KMS-11 (cell line): ENCODE data around the gene DHRS1.

Experiments
- H2AFZ ChIP-seq: fragments of 200-600 bp; sonication (generic); 2 replicates; pipeline ENCODE4 v1.6.1; 2016; ENCODE audit warnings: antibody characterized with exemption, mixed run types, low read depth
- H3K27ac ChIP-seq: fragments of 200-600 bp; sonication (generic); 2 replicates; pipeline ENCODE4 v1.6.1; 2016; ENCODE audit warnings: mild to moderate bottlenecking, mixed run types
- H3K27me3 ChIP-seq: fragments of 200-600 bp; sonication (generic); 2 replicates; pipeline ENCODE4 v1.6.1; 2017; ENCODE audit warnings: mild to moderate bottlenecking, low read depth, mixed run types, moderate library complexity; ENCODE audit not compliant: insufficient read depth
- H3K36me3 ChIP-seq: fragments of 200-600 bp; sonication (generic); 2 replicates; pipeline ENCODE4 v1.6.1; 2017; ENCODE audit warnings: mild to moderate bottlenecking, mixed run types; ENCODE audit not compliant: insufficient read depth
- H3K4me1 ChIP-seq: fragments of 200-600 bp; sonication (generic); 2 replicates; pipeline ENCODE4 v1.6.1; 2016; ENCODE audit warnings: mild to moderate bottlenecking, low read depth, mixed run types; ENCODE audit not compliant: poor library complexity, severe bottlenecking
- H3K4me2 ChIP-seq: fragments of 200-600 bp; sonication (generic); 2 replicates; pipeline ENCODE4 v1.7.0; 2016; ENCODE audit warnings: mild to moderate bottlenecking, mixed run types
- H3K4me3 ChIP-seq: fragments of 200-600 bp; sonication (generic); IDR thresholded peaks from 2 replicates; pipeline ENCODE4 v1.6.1; 2017; ENCODE audit warnings: low read depth, low read length, mixed read lengths; ENCODE audit not compliant: insufficient read depth
- H3K79me2 ChIP-seq: fragments of 200-600 bp; sonication (generic); 2 replicates; pipeline ENCODE4 v1.6.1; 2016; ENCODE audit warnings: low read depth, mixed run types; ENCODE audit not compliant: insufficient read depth
- H3K9ac ChIP-seq: fragments of 200-600 bp; sonication (generic); 2 replicates; pipeline ENCODE4 v1.6.1; 2016; ENCODE audit warnings: mild to moderate bottlenecking, mixed run types
- H4K20me1 ChIP-seq: fragments of 200-600 bp; sonication (generic); 2 replicates; pipeline ENCODE4 v1.6.1; 2016; ENCODE audit warnings: mild to moderate bottlenecking, mixed run types; ENCODE audit not compliant: insufficient read depth
- CTCF ChIP-seq: fragments of 200-600 bp; sonication (generic); conservative IDR thresholded peaks from 2 replicates; pipeline ENCODE4 v1.6.1; 2017; ENCODE audit warnings: low read depth, mild to moderate bottlenecking, antibody characterized with exemption, low read length, moderate library complexity, mixed read lengths

Gene DHRS1

GRCh38 chr14:24332268-24332993, 32.9 kb upstream of the DHRS1 start:
- Histone ChIP-seq H3K4me3 (no peak overlapping the region), H3K27ac (no peak overlapping the region), H3K79me2 (no peaks in the 10 kb centered on the region), H3K9ac (no peak overlapping the region), H3K36me3 (no peaks in the 10 kb centered on the region), H3K27me3 (peaks cover 11% of the 10 kb centered on the region; the same call in 1 of the 2 replicates), H2AFZ (peak overlapping the region; percentile 81), H3K4me1 (peaks cover 12% of the 10 kb centered on the region), H4K20me1 (no peaks in the 10 kb centered on the region), H3K4me2 (peak overlapping the region; percentile 80)
- peak; percentile 70 for TF ChIP-seq CTCF

GRCh38 chr14:24331731-24332267, 32.2 kb upstream of the DHRS1 start:
- H2AFZ ChIP-seq = peak overlapping the region; percentile 81; the same call in 1 of the 2 replicates
- peak overlapping the region; percentile 80; the same call in 1 of the 2 replicates for H3K4me2 ChIP-seq
- peaks cover 12% of the 10 kb centered on the region for H3K4me1 ChIP-seq
- no peak overlapping the region for H3K9ac ChIP-seq
- TF ChIP-seq CTCF = no peak
- H3K36me3 ChIP-seq = no peaks in the 10 kb centered on the region
- H3K4me3 ChIP-seq = no peak overlapping the region
- H3K79me2 ChIP-seq = no peaks in the 10 kb centered on the region
- peaks cover 11% of the 10 kb centered on the region; the same call in 1 of the 2 replicates for H3K27me3 ChIP-seq
- no peaks in the 10 kb centered on the region for H4K20me1 ChIP-seq
- H3K27ac ChIP-seq = no peak overlapping the region

GRCh38 chr14:24330973-24331674, 31.5 kb upstream of the DHRS1 start:
- H3K9ac ChIP-seq = no peak overlapping the region
- no peak for TF ChIP-seq CTCF
- peaks cover 11% of the 10 kb centered on the region; the same call in 1 of the 2 replicates for H3K27me3 ChIP-seq
- no peak overlapping the region for H3K4me2 ChIP-seq
- peaks cover 12% of the 10 kb centered on the region for H3K4me1 ChIP-seq
- H3K4me3 ChIP-seq = no peak overlapping the region
- H3K27ac ChIP-seq = no peak overlapping the region
- H2AFZ ChIP-seq = no peak overlapping the region
- no peaks in the 10 kb centered on the region for H3K36me3 ChIP-seq
- H3K79me2 ChIP-seq = no peaks in the 10 kb centered on the region
- no peaks in the 10 kb centered on the region for H4K20me1 ChIP-seq

GRCh38 chr14:24329736-24330135, 30.2 kb upstream of the DHRS1 start:
- no peaks in the 10 kb centered on the region for H3K36me3 ChIP-seq
- H3K9ac ChIP-seq = no peak overlapping the region
- peaks cover 12% of the 10 kb centered on the region for H3K4me1 ChIP-seq
- H2AFZ ChIP-seq = no peak overlapping the region
- no peak overlapping the region for H3K4me3 ChIP-seq
- H3K27me3 ChIP-seq = peaks cover 11% of the 10 kb centered on the region; the same call in 1 of the 2 replicates
- no peak overlapping the region for H3K4me2 ChIP-seq
- no peaks in the 10 kb centered on the region for H4K20me1 ChIP-seq
- no peak for TF ChIP-seq CTCF
- no peak overlapping the region for H3K27ac ChIP-seq
- H3K79me2 ChIP-seq = no peaks in the 10 kb centered on the region
